HG02798 (cell line): ENCODE data around the gene SPPL2C.

Source experiments
- ATAC-seq: cut with Tn5 transposase; IDR thresholded peaks from one replicate; pipeline ENCODE4 v1.9.1; 2021; ENCODE audit warnings: mild to moderate bottlenecking; ENCODE audit not compliant: unreplicated experiment, poor library complexity

SPPL2C gene

DNA sequence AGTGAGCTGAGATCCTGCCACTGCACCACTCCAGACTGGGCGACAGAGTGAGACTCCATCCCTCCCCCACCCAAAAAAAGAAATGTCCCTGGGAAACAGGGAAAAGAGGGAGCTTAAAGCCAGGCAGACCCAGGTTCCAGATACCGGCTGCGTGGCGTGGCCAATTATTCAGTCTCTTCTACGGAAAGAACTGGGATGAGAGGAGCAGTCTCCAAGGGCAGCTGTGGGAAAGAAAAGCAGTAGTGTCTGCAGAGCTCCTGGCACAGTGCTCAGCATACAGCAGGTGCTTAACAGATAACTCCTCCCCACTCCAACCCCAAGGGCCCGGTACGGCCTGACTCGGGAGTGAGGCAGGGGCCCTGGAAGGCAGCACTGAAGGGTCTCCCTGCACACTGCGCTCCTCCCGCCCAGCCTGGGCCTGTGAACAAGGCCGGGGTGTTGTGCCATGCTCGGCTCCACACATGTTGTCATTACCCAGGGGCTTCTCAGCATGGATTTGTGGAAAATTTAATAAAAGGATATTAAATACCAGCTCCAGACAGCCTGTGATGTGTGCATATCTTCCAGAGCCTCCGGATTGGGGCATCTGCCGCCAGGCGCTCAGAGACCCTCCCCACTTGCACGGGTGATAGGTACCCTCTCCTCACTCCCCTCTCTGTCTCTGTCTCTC, 17.6 kb upstream of the SPPL2C start:
- no peak for ATAC-seq

DNA sequence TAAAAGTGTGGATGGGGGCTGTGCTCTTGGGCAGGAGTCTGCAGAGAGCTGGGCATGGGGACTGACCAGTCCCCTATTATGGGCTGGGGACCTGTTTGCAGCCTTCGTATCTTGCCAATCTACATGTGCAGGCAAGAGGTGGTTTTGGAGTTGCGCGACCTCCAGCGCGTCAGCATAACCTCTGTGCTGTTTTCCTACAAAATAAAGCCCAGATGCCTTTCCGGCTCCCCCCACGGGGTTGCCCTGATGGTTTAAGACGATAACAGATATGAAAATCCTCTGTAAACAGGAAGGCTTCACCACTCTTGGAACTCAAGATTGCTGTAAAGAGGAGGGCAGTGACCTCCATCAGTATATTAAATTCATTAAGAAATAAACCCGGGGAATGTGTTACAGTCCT, 16.5 kb upstream of the SPPL2C start:
- no peak for ATAC-seq

DNA sequence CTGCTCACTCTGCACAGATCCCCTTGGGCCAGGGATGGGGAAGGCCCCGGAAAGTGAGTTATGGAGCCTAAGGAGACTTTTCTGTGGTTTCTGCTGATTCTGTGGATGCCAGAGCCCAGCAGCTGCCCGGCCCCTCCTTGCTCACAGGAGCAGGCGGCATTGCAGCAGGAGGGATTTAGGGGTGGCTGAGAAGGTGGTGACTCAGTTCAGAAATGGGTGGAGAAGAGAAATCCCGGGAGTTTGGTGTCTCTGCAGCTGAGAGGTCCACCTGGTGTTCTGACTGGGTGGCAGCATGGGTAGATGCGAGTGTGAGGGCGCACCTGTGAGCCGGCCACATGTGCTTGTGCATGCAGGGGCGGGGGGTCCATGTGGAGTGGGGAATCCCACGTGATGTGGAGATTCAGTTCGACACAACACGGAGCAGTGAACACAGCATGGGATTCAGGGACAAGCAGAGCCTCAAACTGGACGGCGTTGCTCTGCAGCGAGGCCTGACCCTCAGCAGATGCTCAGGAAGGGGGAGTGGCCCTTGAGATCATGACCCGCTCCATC, 16.0 kb upstream of the SPPL2C start:
- no peak for ATAC-seq

DNA sequence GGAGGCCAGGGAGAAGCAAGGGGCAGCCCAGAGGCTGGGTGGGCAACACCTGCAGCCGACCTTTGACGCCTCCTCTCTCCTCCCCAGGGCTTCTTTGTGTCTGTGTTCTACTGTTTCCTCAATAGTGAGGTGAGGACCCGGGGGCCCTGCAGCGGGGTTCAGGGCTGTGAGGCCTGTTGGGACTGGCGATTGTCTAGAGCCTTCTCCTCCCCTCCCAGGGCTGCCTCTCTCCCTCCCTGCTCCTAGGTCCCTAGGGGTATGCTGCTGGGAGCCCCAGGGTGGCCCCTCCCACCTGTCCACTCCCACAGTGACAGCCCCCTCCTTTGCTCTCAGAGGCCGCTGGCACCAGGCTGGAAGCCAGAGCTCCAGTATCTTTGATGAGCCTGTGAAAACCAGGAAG, 10.8 kb upstream of the SPPL2C start:
- no peak for ATAC-seq

DNA sequence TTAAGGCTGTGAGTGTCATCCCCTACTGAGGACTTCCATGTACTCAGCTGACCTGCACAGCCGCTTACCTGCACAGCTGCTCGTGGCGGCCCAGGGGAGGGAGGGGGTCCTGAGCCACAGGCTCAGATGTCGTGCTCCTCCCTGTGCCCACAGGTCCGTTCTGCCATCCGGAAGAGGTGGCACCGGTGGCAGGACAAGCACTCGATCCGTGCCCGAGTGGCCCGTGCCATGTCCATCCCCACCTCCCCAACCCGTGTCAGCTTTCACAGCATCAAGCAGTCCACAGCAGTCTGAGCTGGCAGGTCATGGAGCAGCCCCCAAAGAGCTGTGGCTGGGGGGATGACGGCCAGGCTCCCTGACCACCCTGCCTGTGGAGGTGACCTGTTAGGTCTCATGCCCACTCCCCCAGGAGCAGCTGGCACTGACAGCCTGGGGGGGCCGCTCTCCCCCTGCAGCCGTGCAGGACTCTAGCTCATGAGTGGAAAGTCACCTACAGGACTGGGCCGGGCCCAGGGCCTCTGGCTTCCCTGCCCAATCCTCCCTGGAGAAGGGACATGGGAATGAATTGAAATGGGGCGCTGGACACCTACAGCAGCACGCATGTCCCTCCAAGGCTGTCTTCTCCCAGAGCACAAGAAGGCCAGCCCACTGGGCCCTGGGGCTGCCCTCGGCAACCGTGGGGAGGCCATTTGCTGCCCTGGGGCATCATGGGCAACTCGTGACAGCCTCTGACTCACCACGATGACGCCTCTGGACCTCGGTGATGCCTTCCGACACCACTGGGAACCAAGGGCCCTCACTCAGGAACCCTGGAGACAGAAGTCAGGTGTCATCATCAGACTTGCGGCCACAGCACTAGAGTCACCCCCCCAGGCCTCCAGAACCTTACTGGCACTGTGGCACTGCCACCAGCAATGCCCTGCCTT, 9.9 kb upstream of the SPPL2C start:
- ATAC-seq, result no peak

DNA sequence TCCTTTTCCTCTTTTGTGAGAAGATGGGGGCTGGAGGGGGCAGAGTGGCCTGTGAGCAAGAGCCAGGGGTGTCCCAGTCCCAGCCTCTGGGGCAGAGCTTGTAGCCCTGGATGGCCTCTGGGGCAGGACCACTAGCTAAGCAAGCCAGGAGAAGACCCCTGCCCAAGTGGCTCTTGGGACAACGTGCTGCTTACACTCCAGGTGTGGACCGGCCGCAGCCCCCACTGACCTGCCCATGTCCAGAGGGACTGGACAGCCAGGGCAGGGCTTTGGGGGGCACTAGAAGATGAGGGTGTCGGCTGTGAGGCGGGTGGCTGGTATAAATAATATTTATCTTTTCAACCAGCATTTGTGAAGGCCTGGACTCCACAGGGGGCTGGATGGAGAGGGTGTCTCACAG, 9.2 kb upstream of the SPPL2C start:
- no peak for ATAC-seq

DNA sequence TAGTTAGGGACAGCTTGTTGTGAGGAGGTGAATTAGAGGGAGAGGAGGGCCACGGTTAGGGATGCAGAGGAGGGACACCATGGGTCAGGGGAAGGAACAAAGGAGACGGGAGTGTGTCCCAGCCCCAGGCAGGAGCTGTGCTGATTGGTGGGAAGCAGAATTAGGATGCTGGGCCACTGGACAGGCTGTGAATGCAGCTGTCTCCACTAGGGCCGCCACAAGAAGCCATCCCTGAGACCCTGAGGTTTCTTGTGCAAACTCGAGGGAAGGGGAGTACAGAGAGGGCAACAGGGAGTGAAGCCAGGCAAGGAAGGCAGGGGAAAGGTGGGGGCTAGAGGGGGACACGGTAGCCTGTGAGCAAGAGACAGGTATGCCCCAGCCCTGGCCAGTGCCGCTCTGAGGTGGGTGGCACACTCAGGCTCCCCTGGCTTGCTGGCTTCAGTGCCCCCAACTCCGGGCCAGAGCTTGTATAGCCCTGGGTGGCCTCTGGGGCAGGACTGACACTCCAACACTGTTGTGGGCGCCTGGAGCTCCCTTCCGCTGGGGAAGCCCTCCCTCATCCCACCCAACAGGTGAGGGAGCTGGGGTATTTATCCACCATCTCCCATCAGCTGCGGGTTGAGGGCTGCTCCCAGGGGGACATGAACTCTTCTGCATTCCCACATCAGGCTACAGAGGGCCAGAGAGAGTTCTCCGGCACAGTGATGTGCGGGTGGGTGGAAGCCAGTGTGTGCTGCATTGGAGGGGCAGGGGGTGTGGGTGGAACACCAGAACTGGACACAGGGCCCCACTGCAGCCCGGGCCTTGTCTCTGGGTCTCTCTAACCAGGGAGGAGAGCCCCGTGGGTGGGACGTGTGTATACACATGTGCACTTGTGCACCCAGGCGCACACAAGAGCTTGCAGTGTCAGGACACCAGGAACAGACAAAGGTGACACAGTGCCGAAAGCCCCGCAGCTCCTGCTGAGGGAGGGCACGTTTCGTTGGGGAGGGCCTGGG, 8.3 kb upstream of the SPPL2C start:
- no peak for ATAC-seq

DNA sequence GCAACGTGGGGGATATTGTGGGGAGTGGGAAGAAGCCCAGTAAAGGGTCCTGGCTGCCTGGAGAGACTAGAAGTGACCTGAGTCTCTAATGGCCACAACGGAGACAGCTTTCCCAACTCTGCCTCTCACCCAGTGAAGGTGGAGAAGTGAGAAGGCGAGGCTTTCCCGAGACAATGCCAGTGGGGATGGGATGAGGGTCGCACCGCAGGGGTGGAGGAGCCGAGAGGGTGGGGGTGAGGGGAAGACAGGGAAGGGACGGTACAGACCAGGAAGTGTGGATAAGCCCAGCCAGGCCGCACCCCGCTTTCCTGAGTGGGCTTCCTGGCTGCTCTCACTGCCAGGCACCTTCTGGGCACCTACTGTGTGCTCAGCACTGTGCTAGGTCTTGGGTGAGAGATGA, 7.5 kb upstream of the SPPL2C start:
- ATAC-seq, result no peak

DNA sequence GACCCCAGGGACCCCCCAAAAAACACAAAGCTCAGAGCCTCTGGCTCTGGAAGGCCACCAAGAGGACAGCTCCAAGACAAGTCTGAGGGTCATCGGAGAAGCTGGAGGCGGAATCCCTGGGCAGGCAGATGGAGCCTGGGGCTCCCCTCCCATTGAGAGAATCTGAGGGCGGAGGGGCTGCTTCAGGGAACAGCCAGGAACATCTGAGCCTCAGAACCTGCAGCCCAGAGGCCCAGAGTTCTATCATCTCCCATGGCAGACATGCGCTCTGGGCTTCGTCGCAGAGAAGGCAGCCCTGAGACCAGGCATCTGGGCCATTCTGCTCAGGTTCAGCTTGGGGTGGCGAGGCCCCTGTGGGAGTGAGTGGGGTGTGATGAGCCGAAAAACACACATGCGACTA, 7.1 kb upstream of the SPPL2C start:
- ATAC-seq, result no peak

DNA sequence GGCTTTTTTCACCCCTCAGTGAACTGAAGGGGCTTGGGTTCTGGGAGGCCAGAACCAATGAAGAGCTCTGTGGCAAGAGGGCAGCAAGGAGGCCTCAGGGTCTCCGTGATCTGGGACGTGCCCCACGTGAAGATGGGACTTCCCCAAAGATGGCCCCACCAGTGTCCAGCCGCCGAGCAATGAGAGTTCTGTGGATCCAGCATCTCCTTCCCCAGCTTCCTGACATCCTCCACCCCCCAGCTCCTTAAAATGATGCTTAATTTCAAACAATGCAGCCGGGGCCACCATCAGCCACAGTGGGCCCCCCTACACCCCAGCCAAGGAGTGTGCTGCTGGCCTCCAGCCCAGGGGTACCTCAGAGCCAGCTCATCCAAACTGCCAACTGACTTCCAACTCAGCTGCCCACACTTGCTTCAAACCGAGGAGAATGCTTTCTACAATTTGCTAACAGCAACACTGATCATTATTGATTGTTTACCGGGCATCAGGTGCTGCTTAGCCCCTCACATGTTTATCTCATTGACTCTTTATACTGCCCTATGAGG, 5.9 kb upstream of the SPPL2C start:
- no peak for ATAC-seq

DNA sequence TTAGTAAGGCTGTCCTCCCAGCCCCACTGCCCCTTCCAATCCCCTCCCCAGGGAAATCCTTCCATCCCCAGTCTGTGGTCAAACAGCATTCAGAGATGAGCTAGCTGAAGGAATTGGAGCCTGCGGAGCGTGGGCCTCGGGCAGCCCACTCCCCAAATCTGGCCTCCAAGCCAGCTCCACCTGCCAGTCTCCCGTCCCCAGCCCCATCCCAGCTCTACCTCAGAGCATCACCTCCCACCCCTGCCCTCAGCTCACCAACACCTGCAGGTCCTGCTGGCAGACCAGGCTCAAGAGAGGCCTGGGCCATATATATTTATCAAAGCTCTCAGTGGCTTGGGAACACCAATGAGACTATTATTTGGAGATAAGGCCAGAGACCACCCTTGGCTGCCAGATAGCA, 5.2 kb upstream of the SPPL2C start:
- no peak for ATAC-seq

DNA sequence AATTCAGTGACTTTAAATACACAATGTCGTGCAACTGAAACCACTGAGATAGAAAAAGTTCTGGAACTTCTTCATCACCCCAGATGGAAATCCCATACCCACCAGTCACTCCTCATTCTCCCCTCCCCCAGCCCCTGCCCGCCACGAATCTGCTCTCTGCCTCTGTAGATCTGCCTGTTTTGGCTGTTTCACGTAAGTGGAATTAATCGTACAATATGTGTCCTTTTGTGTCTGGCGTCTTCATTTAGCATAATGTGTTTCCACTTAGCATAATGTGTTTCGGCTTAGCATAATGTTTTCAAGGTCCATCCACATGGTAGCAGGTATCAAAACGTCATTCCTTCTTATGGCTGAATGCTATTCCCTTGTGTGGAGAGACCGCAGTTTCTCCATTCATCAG, 3.5 kb upstream of the SPPL2C start:
- ATAC-seq, result no peak

DNA sequence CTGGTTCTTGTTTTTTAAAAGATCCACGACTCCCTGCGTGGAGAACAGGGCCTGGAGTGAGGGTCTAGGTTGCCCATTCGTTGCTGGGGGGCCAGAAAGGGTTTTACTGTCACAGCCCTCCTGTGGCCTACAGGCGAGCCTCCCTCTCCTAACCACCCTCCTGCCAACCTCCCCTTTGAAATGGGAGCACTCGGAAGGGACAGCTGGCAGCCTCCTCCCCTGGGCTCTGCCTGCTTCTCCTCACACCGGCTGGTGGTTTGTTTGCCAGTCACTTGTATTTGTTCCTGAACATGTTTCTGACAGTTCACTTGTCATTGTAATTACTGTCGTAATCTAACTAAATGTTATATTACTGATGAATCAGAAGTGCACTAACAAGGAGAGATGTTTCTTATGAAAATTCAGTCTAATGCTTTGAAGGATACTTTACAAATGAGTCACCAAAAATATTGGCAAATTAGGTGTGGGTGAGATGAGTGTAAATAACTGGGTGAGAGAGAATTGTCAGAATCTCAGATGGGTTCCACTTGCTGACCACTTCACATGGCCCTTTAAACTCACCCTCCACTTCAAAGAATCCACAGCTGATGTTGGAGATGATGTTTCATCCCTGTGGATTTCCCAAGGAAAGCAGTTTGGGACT, 2.7 kb upstream of the SPPL2C start:
- ATAC-seq, result no peak

DNA sequence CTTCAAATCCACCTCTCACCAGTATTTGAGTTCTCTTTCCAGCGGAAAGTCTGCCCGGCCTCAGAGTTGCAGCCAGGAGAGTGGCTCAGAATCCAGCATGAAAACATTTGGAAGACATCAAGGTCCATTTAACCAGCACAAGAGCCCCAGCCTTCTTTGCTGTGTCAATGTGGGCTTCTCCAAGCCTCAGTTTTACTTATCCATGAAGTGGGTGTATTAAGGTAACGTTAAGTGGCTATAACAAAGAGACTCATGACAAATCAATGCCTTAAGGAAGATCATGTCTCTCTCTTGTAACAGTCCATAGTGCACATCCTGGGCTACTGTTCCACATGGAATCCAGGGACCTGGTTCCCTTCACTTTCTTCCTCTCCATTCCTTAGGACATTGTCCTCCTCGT, 959 bp upstream of the SPPL2C start:
- no peak for ATAC-seq

DNA sequence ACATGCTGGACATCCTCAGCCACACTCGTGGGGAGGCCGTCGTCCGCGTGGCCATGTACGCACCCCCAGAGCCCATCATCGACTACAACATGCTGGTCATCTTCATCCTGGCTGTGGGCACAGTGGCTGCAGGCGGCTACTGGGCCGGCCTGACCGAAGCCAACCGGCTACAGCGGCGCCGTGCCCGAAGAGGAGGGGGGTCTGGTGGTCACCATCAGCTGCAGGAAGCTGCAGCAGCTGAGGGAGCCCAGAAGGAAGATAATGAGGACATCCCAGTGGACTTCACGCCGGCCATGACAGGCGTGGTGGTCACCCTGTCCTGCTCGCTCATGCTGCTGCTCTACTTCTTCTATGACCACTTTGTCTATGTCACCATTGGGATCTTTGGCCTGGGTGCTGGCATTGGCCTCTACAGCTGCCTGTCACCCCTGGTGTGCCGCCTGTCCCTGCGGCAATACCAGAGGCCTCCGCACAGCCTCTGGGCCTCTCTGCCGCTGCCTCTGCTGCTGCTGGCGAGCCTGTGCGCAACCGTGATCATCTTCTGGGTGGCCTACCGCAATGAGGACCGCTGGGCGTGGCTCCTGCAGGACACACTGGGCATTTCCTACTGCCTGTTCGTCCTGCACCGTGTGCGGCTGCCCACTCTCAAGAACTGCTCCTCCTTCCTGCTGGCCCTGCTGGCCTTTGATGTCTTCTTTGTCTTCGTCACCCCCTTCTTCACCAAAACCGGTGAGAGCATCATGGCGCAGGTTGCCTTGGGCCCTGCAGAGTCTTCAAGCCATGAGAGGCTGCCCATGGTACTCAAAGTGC, 900 bp downstream of the SPPL2C start:
- no peak for ATAC-seq

DNA sequence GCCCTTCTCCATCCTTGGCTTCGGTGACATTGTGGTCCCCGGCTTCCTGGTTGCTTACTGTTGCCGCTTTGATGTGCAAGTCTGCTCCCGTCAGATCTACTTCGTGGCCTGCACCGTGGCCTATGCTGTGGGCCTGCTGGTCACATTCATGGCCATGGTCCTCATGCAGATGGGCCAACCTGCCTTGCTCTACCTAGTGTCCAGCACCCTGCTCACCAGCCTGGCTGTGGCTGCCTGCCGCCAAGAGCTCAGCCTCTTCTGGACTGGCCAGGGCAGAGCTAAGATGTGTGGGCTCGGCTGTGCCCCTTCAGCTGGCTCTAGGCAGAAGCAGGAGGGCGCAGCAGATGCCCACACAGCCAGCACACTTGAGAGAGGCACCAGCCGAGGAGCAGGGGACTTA, 1.5 kb downstream of the SPPL2C start:
- no peak for ATAC-seq

DNA sequence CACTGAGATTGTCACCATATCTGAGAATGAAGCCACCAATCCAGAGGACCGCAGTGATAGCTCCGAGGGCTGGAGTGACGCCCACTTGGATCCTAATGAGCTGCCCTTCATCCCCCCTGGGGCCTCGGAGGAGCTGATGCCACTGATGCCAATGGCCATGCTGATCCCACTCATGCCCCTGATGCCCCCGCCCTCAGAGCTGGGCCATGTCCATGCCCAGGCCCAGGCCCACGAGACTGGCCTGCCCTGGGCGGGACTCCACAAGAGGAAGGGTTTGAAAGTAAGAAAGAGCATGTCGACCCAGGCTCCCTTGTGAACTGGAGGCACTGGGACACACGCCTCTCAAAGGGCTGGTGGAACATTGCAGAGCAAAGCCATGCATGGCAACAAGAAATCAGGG, 2.0 kb downstream of the SPPL2C start:
- ATAC-seq, result no peak

DNA sequence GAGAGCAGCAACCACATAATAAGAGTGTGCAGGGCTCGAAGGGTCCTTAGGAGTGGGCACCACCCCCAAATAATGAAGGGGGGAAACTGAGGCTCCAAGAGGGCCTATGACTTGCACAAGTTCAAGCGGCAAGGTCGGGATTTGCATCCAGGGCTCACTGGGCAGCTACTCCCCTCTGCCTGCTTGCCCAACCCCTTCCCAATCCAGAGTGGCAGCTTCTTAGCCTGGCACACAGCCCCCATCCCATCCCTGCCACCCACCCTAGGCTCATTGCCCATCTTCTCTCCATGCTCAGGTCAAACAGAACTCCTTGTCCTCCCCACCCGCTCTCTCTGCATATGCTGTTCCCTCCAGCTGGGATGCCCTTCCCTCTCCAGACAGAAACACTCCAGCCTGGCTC, 2.4 kb downstream of the SPPL2C start:
- ATAC-seq, result no peak

DNA sequence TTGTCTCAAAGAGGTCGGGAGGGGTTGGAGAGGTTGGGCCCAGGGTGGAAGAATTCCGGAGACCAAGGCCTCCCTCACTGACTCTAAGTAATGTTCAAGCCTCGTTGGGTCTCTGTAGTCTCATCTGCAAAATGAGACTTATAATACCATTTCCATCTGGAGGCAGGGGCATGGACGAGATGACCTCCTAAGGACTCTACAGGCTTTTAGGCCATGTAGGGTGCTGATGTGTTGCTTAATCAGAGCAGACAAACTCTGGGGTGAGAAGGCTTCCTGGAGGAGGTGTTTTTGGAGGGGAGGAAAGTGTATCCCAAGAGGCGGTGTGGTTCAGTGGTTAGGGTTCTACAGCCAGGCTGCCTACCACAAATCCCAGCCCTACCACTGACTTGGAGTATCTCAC, 3.1 kb downstream of the SPPL2C start:
- no peak for ATAC-seq
